AG04450 (cell line): ENCODE results near the gene PPP1R17. TPM values are rescaled to one million over a fixed set of nuclear protein-coding genes. Genes with fewer than 3 reads are reported as not detected.

Experiments used
- CTCF ChIA-PET: fragments of 300-600, 350-600 bp; formaldehyde crosslinking; extraction: SDS; loops from one replicate; lab custom pipeline; 2022; ENCODE audit warnings: antibody characterized with exemption, inconsistent platforms; lab: Charles Lee
- POLR2A ChIA-PET: fragments of 350-600 bp; formaldehyde crosslinking; extraction: SDS; loops from one replicate; lab custom pipeline; 2021; ENCODE audit warnings: antibody characterized with exemption, inconsistent platforms; lab: Yijun Ruan, JAX
- DNase-seq: peaks from one replicate; pipeline ENCODE4 v3.0.0-alpha.2; 2011; ENCODE audit warnings: low read depth, low spot score
- H3K27ac ChIP-seq: one replicate; pipeline ENCODE4 v1.5.1; 2012; ENCODE audit warnings: low read depth, low read length, control low read depth
- H3K27me3 ChIP-seq: one replicate; pipeline ENCODE4 v1.6.0; 2012; ENCODE audit warnings: low read length; ENCODE audit not compliant: control insufficient read depth, insufficient read depth
- H3K4me3 ChIP-seq: 2 replicates; pipeline ENCODE4 v1.5.1; 2011; ENCODE audit warnings: mild to moderate bottlenecking, low read depth, low read length, control low read depth
- H3K9me3 ChIP-seq: 2 replicates; pipeline ENCODE4 v1.5.1; 2012; ENCODE audit warnings: low read length; ENCODE audit not compliant: control insufficient read depth, insufficient read depth
- polyA plus RNA-seq: library from polyadenylated mRNA; depleted of rRNA; stranded (reverse); fragments of >200 nt; gene quantifications from 2 replicates; pipeline ENCODE4 v1.2.3, GENCODE V29; 2011
- TF ChIP-seq, protein P1 (sequence below): IDR thresholded peaks from 2 replicates; pipeline ENCODE4 v1.5.1; 2011; ENCODE audit warnings: low read depth, low read length, control low read depth, inconsistent platforms

PPP1R17 gene
- polyA plus RNA-seq, 1 experiment, result not detected

DNA sequence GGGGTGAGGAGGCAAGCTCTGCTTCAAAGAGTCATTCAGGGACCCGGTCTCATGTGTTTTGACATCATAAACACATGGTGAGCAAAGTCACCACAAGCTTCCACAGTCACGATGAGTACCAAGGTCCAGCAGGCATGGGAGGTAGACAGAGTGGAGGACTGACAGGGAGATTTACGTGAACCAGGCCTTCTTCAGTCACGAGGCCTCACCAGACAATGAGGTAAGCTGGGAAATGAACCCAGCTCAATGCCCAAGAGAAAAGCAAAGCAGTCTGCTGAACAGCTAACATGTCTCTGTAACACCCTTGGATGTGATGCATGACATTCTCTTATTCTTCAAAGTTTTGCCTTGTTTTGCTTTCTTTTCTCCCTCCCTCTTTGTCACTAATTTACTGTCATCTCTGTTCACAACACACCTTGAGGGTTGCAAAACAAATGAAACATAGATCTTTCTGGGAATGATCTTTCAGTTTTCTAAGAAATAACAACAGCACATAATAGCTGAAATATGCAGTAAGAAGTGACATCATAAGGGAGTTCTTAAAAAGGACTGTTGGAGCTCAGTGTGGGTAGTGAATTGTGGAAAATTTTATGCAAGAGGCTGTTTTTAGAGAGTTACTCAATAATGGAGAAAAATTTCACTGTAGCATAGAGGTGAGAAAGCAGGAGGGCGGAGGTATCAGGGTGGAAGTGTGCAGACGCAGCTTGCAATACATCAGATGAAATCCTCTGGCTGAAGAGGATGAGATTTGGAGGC, 9.0 kb downstream of the PPP1R17 start:
- POLR2A ChIA-PET, result no interaction called here
- Histone ChIP-seq H3K9me3 (peaks cover 5% of the 10 kb centered on the region), H3K4me3 (no peak overlapping the region), H3K27ac (no peak overlapping the region), H3K27me3 (no peaks in the 10 kb centered on the region)
- no peak for DNase-seq
- CTCF ChIA-PET, result no interaction called here
- TF ChIP-seq, protein P1, sequence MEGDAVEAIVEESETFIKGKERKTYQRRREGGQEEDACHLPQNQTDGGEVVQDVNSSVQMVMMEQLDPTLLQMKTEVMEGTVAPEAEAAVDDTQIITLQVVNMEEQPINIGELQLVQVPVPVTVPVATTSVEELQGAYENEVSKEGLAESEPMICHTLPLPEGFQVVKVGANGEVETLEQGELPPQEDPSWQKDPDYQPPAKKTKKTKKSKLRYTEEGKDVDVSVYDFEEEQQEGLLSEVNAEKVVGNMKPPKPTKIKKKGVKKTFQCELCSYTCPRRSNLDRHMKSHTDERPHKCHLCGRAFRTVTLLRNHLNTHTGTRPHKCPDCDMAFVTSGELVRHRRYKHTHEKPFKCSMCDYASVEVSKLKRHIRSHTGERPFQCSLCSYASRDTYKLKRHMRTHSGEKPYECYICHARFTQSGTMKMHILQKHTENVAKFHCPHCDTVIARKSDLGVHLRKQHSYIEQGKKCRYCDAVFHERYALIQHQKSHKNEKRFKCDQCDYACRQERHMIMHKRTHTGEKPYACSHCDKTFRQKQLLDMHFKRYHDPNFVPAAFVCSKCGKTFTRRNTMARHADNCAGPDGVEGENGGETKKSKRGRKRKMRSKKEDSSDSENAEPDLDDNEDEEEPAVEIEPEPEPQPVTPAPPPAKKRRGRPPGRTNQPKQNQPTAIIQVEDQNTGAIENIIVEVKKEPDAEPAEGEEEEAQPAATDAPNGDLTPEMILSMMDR, result no peak

DNA sequence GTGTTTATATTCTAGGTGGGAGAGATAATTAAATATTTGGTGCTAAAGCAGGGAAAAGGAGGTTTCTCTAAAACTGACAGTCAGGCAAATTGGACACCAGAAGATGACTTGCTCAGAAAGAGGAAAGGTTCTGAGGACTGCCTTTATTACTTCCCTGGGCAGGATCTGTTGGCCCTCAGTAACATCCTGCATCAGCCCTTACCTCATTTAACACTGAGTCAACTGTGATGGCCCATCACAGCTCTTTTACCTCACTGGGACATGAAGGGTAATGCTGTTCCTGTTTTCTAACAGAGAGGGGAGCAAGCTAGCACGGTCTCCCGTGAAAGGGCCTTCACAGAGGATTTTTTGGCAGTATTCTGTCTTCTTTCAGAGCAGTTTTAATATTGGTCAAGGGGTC, 12.0 kb downstream of the PPP1R17 start:
- ChIA-PET POLR2A (no interaction called here), CTCF (no interaction called here)
- no peak overlapping the region for H3K27ac ChIP-seq
- H3K4me3 ChIP-seq, result no peak overlapping the region
- TF ChIP-seq, protein P1, result no peak
- H3K9me3 ChIP-seq, result peaks cover 5% of the 10 kb centered on the region
- H3K27me3 ChIP-seq, result no peaks in the 10 kb centered on the region
- DNase-seq, result no peak

DNA sequence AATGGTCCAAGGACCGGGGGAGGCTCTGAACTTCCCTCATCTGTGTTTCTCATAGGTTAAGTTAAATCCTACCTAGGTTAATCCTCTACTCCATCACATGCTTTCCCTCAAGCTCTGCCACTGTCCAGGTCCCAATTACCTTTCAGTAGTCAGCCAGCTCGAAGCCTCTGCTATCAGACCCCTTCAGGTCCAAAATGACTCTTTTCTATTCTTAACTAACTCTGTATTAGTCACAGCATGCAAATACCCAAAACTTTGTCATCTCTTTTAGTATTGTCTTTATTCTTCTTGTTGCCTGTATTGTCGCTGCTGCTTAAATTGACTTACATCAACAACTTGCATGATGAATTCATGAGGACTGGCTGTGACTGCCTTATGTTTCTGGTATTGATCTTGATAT, 15.3 kb downstream of the PPP1R17 start:
- Histone ChIP-seq H3K4me3 (no peak overlapping the region), H3K27ac (no peak overlapping the region), H3K27me3 (no peaks in the 10 kb centered on the region), H3K9me3 (no peaks in the 10 kb centered on the region; the same call in 1 of the 2 replicates)
- no peak for DNase-seq
- ChIA-PET POLR2A (no interaction called here), CTCF (no interaction called here)
- TF ChIP-seq, protein P1, result no peak

DNA sequence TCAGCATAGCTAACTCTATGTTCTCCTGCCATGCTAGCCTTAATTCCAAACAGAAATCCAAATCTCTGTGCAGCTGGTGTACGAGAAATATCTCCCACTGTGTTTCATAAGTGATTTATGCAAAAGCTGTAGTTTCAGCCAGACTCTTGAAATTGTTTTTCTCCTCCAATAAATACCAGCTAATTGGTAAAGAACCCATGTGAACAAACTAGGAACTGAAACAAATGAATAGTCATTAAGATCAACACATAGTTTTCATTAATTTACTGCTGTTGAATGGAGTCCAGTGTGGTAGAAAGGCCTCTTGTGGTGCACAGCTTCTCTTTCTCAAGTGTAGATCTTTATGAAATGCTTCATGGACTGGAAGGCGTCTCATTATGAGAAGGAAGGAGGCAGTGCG, 18.4 kb downstream of the PPP1R17 start:
- Histone ChIP-seq H3K27me3 (no peaks in the 10 kb centered on the region), H3K9me3 (no peaks in the 10 kb centered on the region; the same call in 1 of the 2 replicates), H3K4me3 (no peak overlapping the region), H3K27ac (no peak overlapping the region)
- DNase-seq, result no peak
- ChIA-PET CTCF (no interaction called here), POLR2A (no interaction called here)
- TF ChIP-seq, protein P1, result no peak

DNA sequence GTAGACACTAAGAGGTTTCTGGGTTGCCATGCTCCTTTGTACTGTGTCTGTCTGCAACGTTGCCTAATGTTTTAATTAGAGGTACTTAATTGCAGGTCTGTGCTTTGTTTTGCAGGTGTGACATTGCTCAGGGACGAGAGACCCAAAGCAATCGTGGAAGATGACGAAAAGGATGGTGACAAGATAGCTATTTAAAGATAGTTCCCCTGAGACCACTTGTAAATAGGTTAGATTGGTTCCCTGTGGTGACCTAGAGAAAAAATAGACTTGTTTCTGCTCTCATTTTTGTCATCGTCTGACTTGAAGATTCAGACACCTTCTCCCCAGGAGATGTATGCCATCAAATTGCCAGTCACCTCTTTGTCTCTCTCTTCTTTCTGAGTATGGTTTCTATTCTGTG, 20.1 kb downstream of the PPP1R17 start:
- TF ChIP-seq, protein P1, result no peak
- Histone ChIP-seq H3K9me3 (no peaks in the 10 kb centered on the region; the same call in 1 of the 2 replicates), H3K4me3 (no peak overlapping the region), H3K27me3 (no peaks in the 10 kb centered on the region), H3K27ac (no peak overlapping the region)
- CTCF ChIA-PET, result no interaction called here
- POLR2A ChIA-PET, result no interaction called here
- no peak for DNase-seq
